ENCODE results near the gene VRTN.

VRTN gene

DNA sequence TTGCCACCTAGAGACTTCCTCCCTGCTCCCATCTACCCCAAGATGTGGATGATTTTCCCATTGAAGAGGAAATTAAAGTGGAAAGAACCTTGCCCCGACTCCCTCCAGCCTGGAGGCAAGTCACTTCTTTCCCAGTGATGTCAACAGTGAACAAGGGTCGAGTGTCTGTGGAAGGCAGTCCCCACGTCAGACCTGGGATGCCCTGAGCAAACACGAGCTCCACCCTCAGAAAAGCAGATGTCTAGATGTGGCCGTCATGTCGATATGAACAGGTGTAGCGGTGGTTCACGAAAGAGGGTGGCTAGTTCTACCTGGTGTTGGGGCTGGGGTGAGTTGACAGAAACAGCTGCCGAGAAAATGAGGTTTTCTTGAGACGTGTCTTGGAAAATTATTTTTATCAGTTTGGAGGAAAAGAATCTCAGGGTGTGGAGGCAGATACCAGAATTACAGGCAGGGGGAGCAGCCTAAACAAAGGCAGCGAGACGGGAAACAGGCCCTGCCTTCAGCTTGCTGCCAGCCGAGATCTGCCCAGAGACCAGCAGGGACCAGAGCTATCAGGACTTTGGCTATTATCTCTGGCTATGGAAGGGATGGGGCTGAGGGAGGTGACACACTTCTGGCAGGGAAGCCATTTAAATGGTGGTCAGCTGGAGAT is 51.9 kb downstream of the VRTN start:
- no peak for DNase-seq

DNA sequence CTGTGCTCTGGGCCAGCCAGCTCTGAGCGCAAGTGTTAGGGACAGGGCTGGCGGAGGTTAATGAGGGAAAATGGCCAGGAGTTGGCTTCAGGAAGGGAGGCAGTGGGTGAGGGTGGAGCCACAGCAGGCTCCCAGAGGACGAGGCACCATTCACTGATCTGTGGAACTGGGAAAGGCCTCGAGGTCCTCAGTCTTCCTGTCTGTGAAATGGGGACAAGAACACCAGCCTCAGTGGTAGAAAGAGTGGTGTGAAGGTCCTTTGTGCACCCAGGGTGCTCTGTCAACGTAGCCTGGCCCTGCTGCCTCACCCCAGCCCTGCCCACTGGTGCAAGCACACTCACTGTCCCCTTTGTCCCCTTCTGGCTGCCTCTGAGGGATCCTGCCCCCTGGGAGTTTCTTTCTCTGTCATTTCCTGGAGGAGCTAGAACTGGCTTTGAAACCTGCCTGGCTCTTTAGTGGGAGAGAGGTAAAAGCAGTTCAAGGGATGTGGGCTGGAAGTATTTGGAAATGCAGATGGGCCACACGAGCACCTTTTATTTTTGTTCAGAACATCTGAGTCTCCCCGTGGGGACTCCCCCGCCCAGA is 52.7 kb downstream of the VRTN start:
- DNase-seq, result no peak

DNA sequence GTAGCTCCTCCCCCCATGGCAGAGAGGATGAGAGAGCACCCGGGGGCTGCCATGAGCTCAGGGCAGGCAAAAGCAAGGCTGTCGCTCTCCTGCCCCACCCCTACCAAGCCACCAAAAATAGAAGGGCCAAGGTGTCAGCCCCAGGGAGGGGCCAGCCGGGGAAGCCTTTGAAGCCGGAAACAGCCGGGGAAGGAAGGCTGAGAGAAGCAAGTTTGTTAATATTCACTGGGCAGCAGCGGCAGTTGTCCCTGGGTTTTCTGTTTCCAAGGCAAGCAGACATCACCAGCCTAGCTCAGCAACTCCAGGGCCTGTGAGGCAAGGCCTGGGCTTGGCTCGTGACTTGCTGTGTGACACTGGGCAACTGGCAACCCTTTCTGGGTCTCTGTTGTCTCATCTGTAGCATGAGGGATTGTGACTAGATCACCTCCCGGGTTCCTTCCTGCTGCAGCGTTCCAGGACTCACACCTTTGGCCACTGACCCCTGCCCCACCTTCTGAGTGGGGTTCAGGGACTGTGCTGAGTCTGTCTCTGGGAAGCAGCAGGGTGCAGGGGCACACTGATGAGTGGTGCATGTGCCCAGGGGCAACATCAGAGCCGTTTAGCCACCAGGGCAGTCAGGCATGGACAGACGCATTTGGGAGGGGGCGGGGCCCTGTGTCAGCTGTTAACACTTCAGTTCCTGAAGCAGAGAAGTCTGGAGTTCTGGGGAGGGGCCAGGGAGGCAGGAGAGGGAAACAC is 53.4 kb downstream of the VRTN start:
- DNase-seq, result no peak

DNA sequence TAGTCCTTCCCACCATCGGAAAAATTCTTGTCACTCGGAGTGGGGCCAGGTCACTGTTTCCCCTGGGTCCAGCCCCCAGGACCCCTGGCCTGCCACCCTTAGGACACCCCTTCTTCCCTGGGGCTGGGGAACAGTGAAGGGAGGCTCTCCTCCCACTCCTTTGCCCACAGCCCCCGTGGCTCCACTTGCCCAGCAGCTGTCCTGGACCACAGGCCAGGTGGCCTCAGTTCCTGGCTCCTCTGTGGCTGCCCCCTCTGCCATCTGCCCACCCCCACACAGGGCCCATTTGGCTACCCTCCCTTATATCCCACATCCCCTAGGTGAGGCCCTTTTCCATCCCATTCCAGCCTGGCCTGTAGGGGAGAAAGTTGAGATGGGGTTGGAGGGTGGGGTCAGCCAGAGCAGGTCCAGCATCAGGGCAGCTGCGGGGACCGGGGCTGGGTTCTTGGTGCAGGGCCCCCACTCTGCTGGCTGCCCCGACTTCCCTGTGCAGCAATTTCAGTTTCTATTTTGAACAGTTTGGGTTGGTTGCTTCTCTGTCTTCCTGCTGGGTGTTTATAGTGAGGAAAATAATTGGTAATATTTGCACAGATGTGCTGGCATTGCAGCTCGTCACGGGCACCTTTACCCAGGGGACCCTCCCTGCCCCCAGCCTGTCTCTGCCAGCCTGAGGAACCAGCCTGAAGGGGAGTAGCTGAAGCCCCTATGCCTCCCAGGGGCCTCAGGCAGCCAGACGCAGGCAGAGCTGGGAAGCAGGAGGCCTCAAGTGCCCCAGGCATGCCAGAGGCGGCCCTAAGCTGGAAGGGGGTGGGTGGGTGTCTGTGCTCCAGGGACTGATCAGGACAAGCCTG is 54.4 kb downstream of the VRTN start:
- no peak for DNase-seq

DNA sequence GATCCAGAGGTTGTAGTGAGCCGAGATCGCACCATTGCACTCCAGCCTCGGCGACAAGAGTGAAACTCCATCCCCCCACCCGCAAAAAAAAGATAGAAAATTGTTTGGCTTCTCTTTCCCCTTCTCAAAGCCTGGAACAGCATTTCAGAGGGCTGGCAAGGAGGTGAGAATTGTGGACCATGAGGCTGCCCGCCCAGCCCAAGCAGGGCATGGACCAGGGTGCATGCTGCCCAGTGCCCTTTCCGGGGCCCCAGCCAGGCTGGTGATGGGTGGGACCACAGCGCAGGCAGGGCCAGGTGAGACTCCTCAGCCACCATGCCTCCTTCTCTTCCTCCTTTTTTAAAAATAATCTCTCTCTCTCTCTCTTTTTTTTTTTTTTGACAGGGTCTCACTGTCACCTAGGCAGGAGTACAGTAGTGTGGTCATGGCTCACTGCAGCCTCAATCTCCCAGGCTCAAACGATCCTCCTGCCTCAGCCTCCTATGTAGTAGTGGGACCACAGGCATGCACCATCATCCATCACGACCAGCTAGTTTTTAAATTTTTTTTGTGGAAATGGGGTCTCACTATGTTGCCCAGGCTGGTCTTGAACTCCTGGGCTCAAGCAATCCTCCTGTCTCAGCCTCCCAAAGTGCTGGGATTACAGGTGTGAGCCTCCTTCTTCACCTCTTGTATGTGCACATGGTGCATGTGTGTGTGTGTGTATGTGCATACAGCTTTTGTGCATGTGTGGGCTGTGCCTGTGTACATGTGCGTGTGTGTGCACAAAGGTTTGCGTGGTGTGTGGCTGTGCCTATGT is 55.5 kb downstream of the VRTN start:
- no peak for DNase-seq

DNA sequence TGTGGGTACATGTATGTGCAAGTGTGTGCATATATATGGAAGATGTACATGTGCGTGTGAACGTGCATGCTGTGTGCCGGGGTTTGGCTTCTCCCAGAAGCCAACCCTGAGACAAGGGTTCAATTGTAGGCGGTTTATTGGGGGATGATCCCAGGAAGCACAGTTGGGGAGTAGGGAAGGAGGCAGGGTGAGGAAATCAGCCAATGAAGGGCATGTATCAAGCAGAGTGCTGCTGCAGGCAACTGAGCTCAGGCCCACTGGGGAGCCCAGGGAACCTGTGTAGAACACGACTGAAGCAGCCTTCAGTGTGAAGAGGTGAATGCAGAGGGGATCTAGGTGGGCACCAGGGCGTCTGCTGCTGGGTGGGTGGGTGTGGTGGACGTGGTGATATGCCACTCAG is 56.2 kb downstream of the VRTN start:
- DNase-seq, result no peak

DNA sequence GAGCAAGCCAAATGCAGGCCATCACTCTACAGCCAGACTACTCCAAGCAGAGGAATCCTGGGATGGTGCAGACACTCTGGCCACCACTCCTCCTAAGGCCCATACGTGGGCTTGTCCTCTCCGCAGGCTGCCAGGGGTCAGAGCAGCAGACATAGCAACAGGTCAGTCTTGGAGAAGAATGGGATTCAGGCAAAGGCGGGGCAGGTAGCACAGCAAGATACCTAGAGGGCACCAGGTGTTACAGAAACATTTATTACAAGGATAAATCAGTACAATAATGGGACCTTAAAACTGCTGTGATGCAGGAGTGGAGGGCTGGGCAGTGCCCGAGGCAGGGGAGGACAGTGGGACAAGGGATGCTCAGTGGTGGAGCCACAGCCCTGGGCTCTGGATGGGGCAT is 57.4 kb downstream of the VRTN start:
- no peak for DNase-seq

DNA sequence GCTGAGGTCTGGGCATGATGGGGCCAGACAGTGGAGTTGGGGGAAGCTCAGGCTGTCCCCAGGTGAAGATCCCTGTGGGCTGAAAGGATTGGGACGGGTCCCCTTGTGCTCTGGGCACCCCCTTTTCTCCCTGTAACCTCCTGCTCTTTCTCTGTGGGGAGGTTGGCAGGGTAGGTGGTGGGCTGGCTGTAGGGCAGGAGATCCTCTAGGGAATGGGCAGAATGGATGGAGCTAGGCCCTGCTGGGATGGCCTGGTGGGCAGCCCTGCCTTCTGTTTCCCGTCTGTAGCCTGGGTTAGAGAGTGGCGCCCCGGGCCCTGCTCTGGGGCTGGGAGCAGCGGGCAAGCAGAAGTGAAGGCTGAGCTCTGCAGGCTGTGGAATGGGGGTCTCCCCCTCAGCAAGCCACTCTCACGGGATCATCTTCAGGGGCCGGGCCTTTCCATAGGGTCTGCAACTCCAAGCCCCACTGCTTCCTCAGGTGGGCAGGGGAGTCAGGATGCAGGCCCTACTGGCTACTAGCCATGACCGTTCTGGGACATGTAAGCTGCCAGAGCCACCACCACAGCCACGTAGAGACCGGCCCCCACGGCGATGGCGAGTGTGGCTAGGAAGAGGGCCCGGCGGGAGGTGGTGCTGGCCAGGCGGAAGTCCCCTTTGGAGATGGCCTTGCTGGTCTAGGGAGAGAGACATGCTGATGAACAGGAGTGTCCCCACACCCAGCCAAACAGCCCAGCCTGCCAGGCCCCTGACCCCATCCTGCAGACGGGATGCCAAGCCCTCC is 58.9 kb downstream of the VRTN start:
- no peak for DNase-seq

DNA sequence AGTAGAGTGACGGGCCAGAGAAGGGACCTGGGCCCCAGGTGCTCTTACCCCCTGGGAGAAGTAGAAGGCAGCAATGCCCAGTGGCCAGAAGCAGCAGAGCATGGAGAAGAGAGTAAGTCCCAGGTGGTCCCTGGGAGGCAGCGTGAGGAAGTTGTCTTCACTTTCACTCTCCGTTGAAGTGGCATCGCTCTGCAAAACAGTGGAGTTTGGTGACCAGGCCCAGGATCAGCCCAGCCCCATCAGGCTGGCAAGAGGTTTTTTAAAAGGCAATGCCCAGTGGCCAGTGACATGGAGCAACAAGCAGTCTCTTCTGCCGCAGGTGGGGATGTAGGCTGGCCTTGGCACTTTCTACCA is 59.5 kb downstream of the VRTN start:
- no peak for DNase-seq

DNA sequence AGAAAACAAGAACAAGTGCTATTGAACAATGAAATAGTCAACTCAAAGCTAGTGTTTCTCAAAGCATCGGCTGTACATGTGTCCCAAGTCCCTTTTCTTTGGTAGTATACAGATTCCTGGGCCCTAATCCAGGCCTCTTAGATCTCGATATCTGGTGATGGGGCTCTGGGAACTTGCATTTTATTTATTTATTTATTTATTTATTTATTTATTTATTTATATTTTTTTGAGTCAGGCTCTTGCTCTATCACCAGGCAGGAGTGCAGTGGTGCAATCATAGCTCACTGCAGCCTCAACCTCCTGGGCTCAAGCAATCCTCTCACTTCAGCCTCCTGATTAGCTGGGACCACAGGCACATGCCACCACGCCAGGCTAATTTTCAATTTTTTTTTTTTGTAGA is 60.6 kb downstream of the VRTN start:
- DNase-seq, result no peak

DNA sequence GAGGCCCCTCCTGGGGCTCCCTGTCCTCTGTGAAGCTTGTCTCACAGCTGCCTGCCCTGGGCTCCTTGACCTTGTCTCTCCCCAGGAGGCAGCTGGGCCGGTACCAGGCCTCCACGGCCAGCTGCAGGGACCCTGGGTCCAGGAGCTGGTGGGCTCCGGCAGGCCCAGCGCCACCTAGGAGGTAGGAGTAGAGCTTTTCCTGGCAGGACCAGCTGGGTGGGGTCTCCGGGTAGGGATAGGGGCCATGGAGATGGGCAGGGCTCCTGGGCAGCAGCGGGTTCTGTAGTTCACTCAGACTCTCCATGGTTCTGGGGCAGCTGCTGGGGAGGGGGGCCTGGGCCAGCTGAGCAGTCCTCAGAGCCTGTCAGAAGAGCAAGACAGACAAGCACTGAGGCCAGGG is 61.2 kb downstream of the VRTN start:
- DNase-seq, result no peak
